ENCODE results near the gene FN1. TPM values are rescaled to one million over a fixed set of nuclear protein-coding genes. Genes with fewer than 3 reads are reported as not detected.

The FN1 gene
- total RNA-seq, 1 experiment from 2014 or later: 11.1 TPM

GRCh38 chr2:215371915-215372897 is 63.7 kb downstream of the FN1 start:
- DNase-seq (ENCODE audit: low read depth, low spot score) (no peak), ATAC-seq (no peak)
- ChIA-PET RAD21 (ENCODE audit: low non-redundant PET in 1 of 2, low total read pairs in 2 of 2, uncharacterized antibody in 2 of 2, unreplicated experiment in 2 of 2) (no interaction called here), POLR2A (no interaction called here), CTCF (no interaction called here)
- TF ChIP-seq CEBPB (IDR thresholded peaks at IDR 0.05; ENCODE audit: low read depth) (no peak), TCF7L2 (IDR thresholded peaks at IDR 0.05; ENCODE audit: borderline replicate concordance, extremely low read depth, insufficient read depth, insufficient read length) (no peak), YY1 (IDR thresholded peaks at IDR 0.05; ENCODE audit: extremely low read depth, insufficient replicate concordance, low read depth, low read length) (no peak)
- no peaks in the 10 kb centered on the region for H3K79me2 ChIP-seq (ENCODE audit: insufficient read depth, low read length)
- no peaks in the 10 kb centered on the region for H3K4me1 ChIP-seq (ENCODE audit: control insufficient read depth in 1 of 2, insufficient read depth in 2 of 2, low read length in 2 of 2)
- H3K36me3 ChIP-seq (ENCODE audit: control insufficient read depth in 1 of 2, insufficient read depth in 2 of 2, low read length in 2 of 2): no peaks in the 10 kb centered on the region
- H3K4me2 ChIP-seq (ENCODE audit: low read length): no peak overlapping the region
- H3K4me3 ChIP-seq (replicated peaks in 1 of 2; ENCODE audit: low read depth in 1 of 2, low read length in 2 of 2): no peak overlapping the region
- H2AFZ ChIP-seq (ENCODE audit: low read depth, low read length, poor library complexity, severe bottlenecking): no peak overlapping the region
- no peaks in the 10 kb centered on the region for H4K20me1 ChIP-seq (ENCODE audit: insufficient read depth)
- H3K9me3 ChIP-seq (ENCODE audit: control insufficient read depth in 1 of 2, insufficient read depth in 1 of 2, low read depth in 1 of 2, low read length in 2 of 2): no peaks in the 10 kb centered on the region
- no TSS peak for BruUV-seq (replicated peaks)
- H3K9me2 ChIP-seq (ENCODE audit: insufficient read depth): no peaks in the 10 kb centered on the region
- no peaks in the 10 kb centered on the region for H3K27me3 ChIP-seq (ENCODE audit: insufficient read depth, low read length)
- intact Hi-C loops (cut with micrococcal nuclease): no loop called here
- H3K27ac ChIP-seq (ENCODE audit: low read depth, low read length): no peak overlapping the region
- H3K9ac ChIP-seq (ENCODE audit: low read length): no peak overlapping the region

DNA sequence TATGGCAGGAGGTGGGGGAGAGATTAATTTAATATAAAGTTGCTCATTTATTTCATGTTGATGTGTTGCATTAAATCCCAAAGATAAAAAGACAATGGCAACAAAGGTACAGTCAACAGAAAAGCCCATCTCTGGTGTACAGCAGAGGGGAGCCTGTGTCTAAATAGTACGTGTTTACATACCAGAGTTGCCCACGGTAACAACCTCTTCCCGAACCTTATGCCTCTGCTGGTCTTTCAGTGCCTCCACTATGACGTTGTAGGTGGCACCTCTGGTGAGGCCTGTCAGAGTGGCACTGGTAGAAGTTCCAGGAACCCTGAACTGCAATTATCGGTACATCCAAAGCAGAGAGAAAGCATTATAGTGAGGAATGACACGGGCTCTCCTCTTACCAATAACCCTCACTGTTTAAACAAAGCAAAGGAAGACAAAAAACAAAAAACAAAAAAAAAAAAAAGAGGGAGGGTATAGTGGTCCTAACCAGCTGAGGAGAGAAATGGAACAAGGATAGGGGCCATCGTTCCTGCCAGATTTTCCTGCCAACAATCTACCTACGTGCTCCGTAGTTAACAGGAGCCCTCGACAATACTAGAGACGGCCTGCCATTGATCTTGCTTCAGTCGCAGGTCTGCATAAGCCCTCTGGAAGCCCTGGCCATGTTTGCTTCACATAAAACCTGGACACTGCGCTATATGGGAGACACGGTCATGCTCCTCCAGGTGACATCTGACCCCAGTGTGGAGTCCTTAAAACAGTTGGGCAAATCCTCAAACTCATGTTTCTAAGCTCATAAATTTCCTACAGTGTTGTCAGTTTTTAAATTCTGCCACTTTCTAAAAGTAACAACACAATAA is 65.5 kb downstream of the FN1 start:
- H3K27ac ChIP-seq (ENCODE audit: low read depth, low read length): no peak overlapping the region
- H3K4me2 ChIP-seq (ENCODE audit: low read length): no peak overlapping the region
- TF ChIP-seq CTCF (IDR thresholded peaks at IDR 0.05 in 2 of 3, conservative IDR thresholded peaks at IDR 0.05 in 1 of 3; ENCODE audit: borderline replicate concordance in 1 of 3, insufficient read depth in 1 of 3, low read depth in 2 of 3, low read length in 2 of 3): no peak
- TF ChIP-seq ZNF274 (IDR thresholded peaks at IDR 0.05; ENCODE audit: low read depth, low read length): no peak
- no peak for TF ChIP-seq EZH2 (IDR thresholded peaks at IDR 0.05)
- no peak for TF ChIP-seq ZFX (IDR thresholded peaks at IDR 0.05)
- TF ChIP-seq EZH2phosphoT487 (IDR thresholded peaks at IDR 0.05; ENCODE audit: borderline replicate concordance): no peak
- ChIA-PET CTCF (no interaction called here), RAD21 (ENCODE audit: low non-redundant PET in 1 of 2, low total read pairs in 2 of 2, uncharacterized antibody in 2 of 2, unreplicated experiment in 2 of 2) (no interaction called here), POLR2A (no interaction called here)
- intact Hi-C loops (cut with micrococcal nuclease): no loop called here
- H3K9me3 ChIP-seq (ENCODE audit: control insufficient read depth in 1 of 2, insufficient read depth in 1 of 2, low read depth in 1 of 2, low read length in 2 of 2): no peaks in the 10 kb centered on the region
- no peak for ATAC-seq
- no peak overlapping the region for H3K4me3 ChIP-seq (replicated peaks in 1 of 2; ENCODE audit: low read depth in 1 of 2, low read length in 2 of 2)
- no TSS peak for BruUV-seq (replicated peaks)
- H3K27me3 ChIP-seq (ENCODE audit: insufficient read depth, low read length): no peaks in the 10 kb centered on the region
- H3K9ac ChIP-seq (ENCODE audit: low read length): no peak overlapping the region
- no peak for DNase-seq (ENCODE audit: low read depth, low spot score)
- H3K79me2 ChIP-seq (ENCODE audit: insufficient read depth, low read length): no peaks in the 10 kb centered on the region
- H2AFZ ChIP-seq (ENCODE audit: low read depth, low read length, poor library complexity, severe bottlenecking): no peak overlapping the region
- no peaks in the 10 kb centered on the region for H3K9me2 ChIP-seq (ENCODE audit: insufficient read depth)
- no peaks in the 10 kb centered on the region for H3K36me3 ChIP-seq (ENCODE audit: control insufficient read depth in 1 of 2, insufficient read depth in 2 of 2, low read length in 2 of 2)
- H3K4me1 ChIP-seq (ENCODE audit: control insufficient read depth in 1 of 2, insufficient read depth in 2 of 2, low read length in 2 of 2): no peaks in the 10 kb centered on the region
- no peaks in the 10 kb centered on the region for H4K20me1 ChIP-seq (ENCODE audit: insufficient read depth)
